H9 (cell line): ENCODE measurements around the gene ENOSF1. TPM values are rescaled to one million over a fixed set of nuclear protein-coding genes. Genes with fewer than 3 reads are reported as not detected.

Experiments used
- DNase-seq: peaks from one replicate; pipeline ENCODE4 v3.0.0-alpha.2; 2017
- H2AFZ ChIP-seq: one replicate; pipeline ENCODE4 v1.6.1; 2013; ENCODE audit warnings: mild to moderate bottlenecking, low read length, control low read depth, moderate library complexity
- H2AK5ac ChIP-seq: 2 replicates; pipeline ENCODE4 v1.6.1; 2013; ENCODE audit warnings: low read length, control low read depth, mixed read lengths; ENCODE audit not compliant: insufficient read length
- H2BK120ac ChIP-seq: one replicate; pipeline ENCODE4 v1.6.1; 2013; ENCODE audit warnings: low read depth, mild to moderate bottlenecking, low read length, control low read depth, inconsistent platforms; ENCODE audit not compliant: poor library complexity, severe bottlenecking
- H2BK12ac ChIP-seq: 2 replicates; pipeline ENCODE4 v1.6.1; 2013; ENCODE audit warnings: low read length, control low read depth, mixed read lengths, low read depth; ENCODE audit not compliant: insufficient read length
- H2BK15ac ChIP-seq: 2 replicates; pipeline ENCODE4 v1.6.1; 2013; ENCODE audit warnings: low read depth, low read length, control low read depth
- H2BK20ac ChIP-seq: one replicate; pipeline ENCODE4 v1.6.1; 2013; ENCODE audit warnings: low read depth, mild to moderate bottlenecking, low read length, control low read depth, inconsistent platforms; ENCODE audit not compliant: poor library complexity, severe bottlenecking
- H2BK5ac ChIP-seq: 2 replicates; pipeline ENCODE4 v1.6.1; 2013; ENCODE audit warnings: low read length, control low read depth, mixed read lengths; ENCODE audit not compliant: insufficient read length
- H3K14ac ChIP-seq: 2 replicates; pipeline ENCODE4 v1.6.1; 2013; ENCODE audit warnings: low read length, control low read depth; ENCODE audit not compliant: insufficient read depth
- H3K18ac ChIP-seq: 2 replicates; pipeline ENCODE4 v1.6.1; 2013; ENCODE audit warnings: low read depth, mild to moderate bottlenecking, mixed read lengths, low read length, control low read depth; ENCODE audit not compliant: insufficient read length
- H3K23ac ChIP-seq: 2 replicates; pipeline ENCODE4 v1.6.1; 2013; ENCODE audit warnings: low read length, control low read depth, mixed read lengths, low read depth; ENCODE audit not compliant: insufficient read length
- H3K23me2 ChIP-seq: 2 replicates; pipeline ENCODE4 v1.6.1; 2013; ENCODE audit warnings: low read depth, mild to moderate bottlenecking, mixed read lengths, low read length, control low read depth; ENCODE audit not compliant: insufficient read length, poor library complexity, severe bottlenecking
- H3K27ac ChIP-seq: 2 replicates; pipeline ENCODE4 v1.5.1; 2013; ENCODE audit warnings: low read length, control low read depth, mixed read lengths, low read depth; ENCODE audit not compliant: insufficient read length
- H3K27me3 ChIP-seq: 2 replicates; pipeline ENCODE4 v1.6.1; 2013; ENCODE audit warnings: low read length, control low read depth, inconsistent platforms; ENCODE audit not compliant: insufficient read depth
- H3K4ac ChIP-seq: 2 replicates; pipeline ENCODE4 v1.6.1; 2013; ENCODE audit warnings: low read depth, mild to moderate bottlenecking, control low read depth, inconsistent platforms, low read length, moderate library complexity
- H3K4me1 ChIP-seq: 2 replicates; pipeline ENCODE4 v1.6.1; 2013; ENCODE audit warnings: low read length, control low read depth, inconsistent platforms; ENCODE audit not compliant: insufficient read depth
- H3K4me2 ChIP-seq: 2 replicates; pipeline ENCODE4 v1.6.1; 2013; ENCODE audit warnings: low read length, control low read depth, mixed read lengths; ENCODE audit not compliant: insufficient read length, insufficient read depth
- H3K56ac ChIP-seq: 2 replicates; pipeline ENCODE4 v1.6.1; 2013; ENCODE audit warnings: low read depth, mild to moderate bottlenecking, mixed read lengths, low read length, control low read depth; ENCODE audit not compliant: insufficient read length
- H3K79me1 ChIP-seq: 2 replicates; pipeline ENCODE4 v1.6.1; 2013; ENCODE audit warnings: low read depth, mild to moderate bottlenecking, moderate library complexity, low read length, control low read depth, inconsistent platforms; ENCODE audit not compliant: insufficient read depth, poor library complexity, severe bottlenecking
- H3K79me2 ChIP-seq: 2 replicates; pipeline ENCODE4 v1.6.1; 2013; ENCODE audit warnings: low read length, control low read depth, inconsistent platforms; ENCODE audit not compliant: insufficient read depth
- H3K9ac ChIP-seq: 2 replicates; pipeline ENCODE4 v1.6.1; 2013; ENCODE audit warnings: low read length, control low read depth, mixed read lengths; ENCODE audit not compliant: insufficient read length; ENCODE audit errors: extremely low read depth
- H3K9me3 ChIP-seq: one replicate; pipeline ENCODE4 v1.6.1; 2013; ENCODE audit warnings: low read depth, low read length, inconsistent platforms; ENCODE audit not compliant: control insufficient read depth
- H3T11ph ChIP-seq: one replicate; pipeline ENCODE4 v1.6.1; 2013; ENCODE audit warnings: mild to moderate bottlenecking, low read length, control low read depth, inconsistent platforms
- H4K20me1 ChIP-seq: one replicate; pipeline ENCODE4 v1.6.1; 2013; ENCODE audit not compliant: control insufficient read depth, insufficient read length, insufficient read depth
- H4K5ac ChIP-seq: 2 replicates; pipeline ENCODE4 v1.6.1; 2013; ENCODE audit warnings: low read depth, mild to moderate bottlenecking, mixed read lengths, low read length, control low read depth; ENCODE audit not compliant: insufficient read length
- H4K8ac ChIP-seq: replicated peaks from 2 replicates; pipeline ENCODE4 v1.6.1; 2013; ENCODE audit warnings: low read length, control low read depth, mixed read lengths, low read depth; ENCODE audit not compliant: insufficient read length
- H4K91ac ChIP-seq: 2 replicates; pipeline ENCODE4 v1.6.1; 2013; ENCODE audit warnings: low read depth, mild to moderate bottlenecking, moderate library complexity, mixed read lengths, low read length, control low read depth; ENCODE audit not compliant: insufficient read length
- H3K27ac Mint-ChIP-seq, 3 experiments: 2 replicates in 2 of 3; 3 replicates in 1 of 3; pipeline ENCODE4 v1.8.0; 2020 to 2021; ENCODE audit warnings: mixed read lengths in 3 of 3, mild to moderate bottlenecking in 1 of 3, moderate library complexity in 1 of 3
- H3K27me3 Mint-ChIP-seq: 2 replicates; pipeline ENCODE4 v1.8.0; 2021; ENCODE audit warnings: low read depth, mild to moderate bottlenecking, moderate library complexity, mixed read lengths
- H3K36me3 Mint-ChIP-seq, 3 experiments: 2 replicates in 2 of 3; 3 replicates in 1 of 3; pipeline ENCODE4 v1.8.0; 2020 to 2021; ENCODE audit warnings: low read depth in 3 of 3, mixed read lengths in 3 of 3; ENCODE audit not compliant: insufficient read depth in 1 of 3
- H3K4me1 Mint-ChIP-seq, 2 experiments: 2 replicates each; pipeline ENCODE4 v1.8.0; 2020; ENCODE audit warnings: mixed read lengths in 2 of 2
- H3K4me3 Mint-ChIP-seq, 2 experiments: 2 replicates in 1 of 2; 3 replicates in 1 of 2; pipeline ENCODE4 v1.8.0; 2020 to 2021; ENCODE audit warnings: mild to moderate bottlenecking in 2 of 2, mixed read lengths in 2 of 2, moderate library complexity in 1 of 2
- H3K9me3 Mint-ChIP-seq, 2 experiments: 2 replicates in 1 of 2; 3 replicates in 1 of 2; pipeline ENCODE4 v1.8.0; 2020; ENCODE audit warnings: mild to moderate bottlenecking in 2 of 2, mixed read lengths in 2 of 2, moderate library complexity in 1 of 2
- CTCF ChIP-seq: fragments of 200-600 bp; sonication (generic); conservative IDR thresholded peaks from 3 replicates; pipeline ENCODE4 v1.8.0; 2021; ENCODE audit warnings: antibody characterized with exemption, mild to moderate bottlenecking
- WGBS: extraction: QIAGEN DNeasy Blood & Tissue Kit; methylation state at CpG from one replicate; pipeline ENCODE4 v1.1.7; 2013; ENCODE audit warnings: missing lambda C conversion rate, low lambda C conversion rate, mixed read lengths; ENCODE audit not compliant: insufficient read length; ENCODE audit errors: extremely low coverage; 5-methylcytosine and 5-hydroxymethylcytosine counted together
- total RNA-seq: library from RNA; stranded (reverse); gene quantifications from 2 replicates; pipeline ENCODE4 v1.2.1, GENCODE V29; 2021

The ENOSF1 gene
- total RNA-seq, 1 experiment from 2014 or later: 40.3 TPM

- no peak overlapping the region for H3K14ac ChIP-seq
- no peaks in the 10 kb centered on the region for H3K9me3 ChIP-seq
- Mint-ChIP-seq H3K27me3 (peaks cover 3% of the 10 kb centered on the region), H3K4me3 (no peak overlapping the region), H3K9me3 (peaks cover 3 to 7% of the 10 kb centered on the region in 2 experiments; a peak in 3 of 5 replicates), H3K4me1 (peaks cover 6 to 7% of the 10 kb centered on the region in 2 experiments), H3K36me3 (peaks cover 12 to 44% (median 27%) of the 10 kb centered on the region in 3 experiments; a peak in 6 of 7 replicates), H3K27ac (no peak overlapping the region)
- no peak overlapping the region for H4K8ac ChIP-seq
- no peaks in the 10 kb centered on the region for H3K79me2 ChIP-seq
- no CpG with 5 or more reads among the region's 1 CpG for WGBS
- H2BK20ac ChIP-seq: no peak overlapping the region
- no peak overlapping the region for H3K4me2 ChIP-seq
- no peaks in the 10 kb centered on the region for H3K27me3 ChIP-seq
- no peak overlapping the region for H3K23ac ChIP-seq
- H3K18ac ChIP-seq: no peak overlapping the region
- no peak for TF ChIP-seq CTCF
- no peak overlapping the region for H4K91ac ChIP-seq
- no peak overlapping the region for H2BK12ac ChIP-seq
- H3T11ph ChIP-seq: no peak overlapping the region
- H3K23me2 ChIP-seq: peaks cover 8% of the 10 kb centered on the region
- H4K20me1 ChIP-seq: no peaks in the 10 kb centered on the region
- no peak overlapping the region for H4K5ac ChIP-seq
- H3K9ac ChIP-seq: no peak overlapping the region
- no peak for DNase-seq
- H3K79me1 ChIP-seq: peaks cover 3% of the 10 kb centered on the region
- no peak overlapping the region for H2BK5ac ChIP-seq
- H3K4ac ChIP-seq: no peak overlapping the region
- no peak overlapping the region for H2AK5ac ChIP-seq
- H2BK15ac ChIP-seq: no peak overlapping the region
- H3K27ac ChIP-seq: no peak overlapping the region
- H2BK120ac ChIP-seq: no peak overlapping the region
- H3K56ac ChIP-seq: no peak overlapping the region
- no peak overlapping the region for H2AFZ ChIP-seq
- H3K4me1 ChIP-seq: 0 out of 2 replicates have a peak, but pooled peaks cover 2% of the 10 kb centered on the region
Observed at GRCh38 chr18:709771-710170, 2.7 kb downstream of the ENOSF1 start.
